HepG2 (cell line): Measurements from ENCODE around the gene ENDOD1. TPM values are rescaled to one million over a fixed set of nuclear protein-coding genes. Genes with fewer than 3 reads are reported as not detected.

Experiments
- ARID4A ChIP-seq: sonication (generic); formaldehyde crosslinking; IDR thresholded peaks from 2 replicates; pipeline ENCODE4 v1.5.0; 2020; ENCODE audit warnings: mild to moderate bottlenecking, missing genetic modification reagents, borderline replicate concordance
- CCDC6 ChIP-seq: sonication (generic); formaldehyde crosslinking; IDR thresholded peaks from 2 replicates; pipeline ENCODE4 v1.8.1; 2022; ENCODE audit warnings: mild to moderate bottlenecking, missing genetic modification reagents, moderate library complexity
- CHD2 ChIP-seq: IDR thresholded peaks from 2 replicates; pipeline ENCODE4 v1.6.1; 2011; ENCODE audit warnings: low read depth, low read length, improper control_type of control experiment
- GATAD2A ChIP-seq: IDR thresholded peaks from 2 replicates; pipeline ENCODE4 v1.6.1; 2016
- HNF4A ChIP-seq: sonication (generic); formaldehyde crosslinking; IDR thresholded peaks from 2 replicates; pipeline ENCODE4 v1.4.0; 2020; ENCODE audit warnings: missing genetic modification reagents
- MAZ ChIP-seq, 2 experiments: sonication (generic) in 1 of 2; formaldehyde crosslinking in 1 of 2; IDR thresholded peaks; 2 replicates each; pipeline versions ENCODE4 v1.5.0 to v1.6.1; 2012 to 2020; ENCODE audit warnings: low read depth in 2 of 2, mild to moderate bottlenecking in 2 of 2, borderline replicate concordance in 1 of 2, improper control_type of control experiment in 1 of 2, low read length in 1 of 2, missing genetic modification reagents in 1 of 2, moderate library complexity in 1 of 2
- NCOA2 ChIP-seq: sonication (generic); formaldehyde crosslinking; IDR thresholded peaks from 2 replicates; pipeline ENCODE4 v1.8.0; 2022; ENCODE audit warnings: inconsistent platforms
- PLRG1 ChIP-seq: fragments of 450-650 bp; conservative IDR thresholded peaks from 2 replicates; pipeline ENCODE4 v1.6.1; 2016
- POGZ ChIP-seq: sonication (generic); formaldehyde crosslinking; IDR thresholded peaks from 2 replicates; pipeline ENCODE4 v1.4.0; 2020; ENCODE audit warnings: mild to moderate bottlenecking, missing genetic modification reagents
- PREB ChIP-seq: sonication (generic); formaldehyde crosslinking; IDR thresholded peaks from 2 replicates; pipeline ENCODE4 v1.4.0; 2020; ENCODE audit warnings: missing genetic modification reagents
- RARA ChIP-seq: IDR thresholded peaks from 2 replicates; pipeline ENCODE4 v1.6.1; 2016; ENCODE audit warnings: missing genetic modification reagents, missing compliant biosample characterization
- SRSF1 ChIP-seq: fragments of 200-400 bp; formaldehyde crosslinking; optimal IDR thresholded peaks from 2 replicates; pipeline ENCODE3; 2017; ENCODE audit warnings: mild to moderate bottlenecking, low read depth, low read length, moderate library complexity
- TRAFD1 ChIP-seq: sonication (generic); formaldehyde crosslinking; IDR thresholded peaks from 2 replicates; pipeline ENCODE4 v1.5.1; 2020; ENCODE audit warnings: missing genetic modification reagents, mild to moderate bottlenecking, borderline replicate concordance
- ZNF18 ChIP-seq: sonication (generic); formaldehyde crosslinking; IDR thresholded peaks from 2 replicates; pipeline ENCODE4 v1.8.0; 2022; ENCODE audit warnings: mild to moderate bottlenecking, missing genetic modification reagents; ENCODE audit not compliant: insufficient replicate concordance
- ZNF33A ChIP-seq: sonication (generic); formaldehyde crosslinking; IDR thresholded peaks from 2 replicates; pipeline ENCODE4 v1.5.1; 2020; ENCODE audit warnings: missing genetic modification reagents, mild to moderate bottlenecking, moderate library complexity, borderline replicate concordance
- ZNF547 ChIP-seq: sonication (generic); formaldehyde crosslinking; IDR thresholded peaks from 2 replicates; pipeline ENCODE4 v1.5.1; 2020; ENCODE audit warnings: mild to moderate bottlenecking, missing genetic modification reagents
- ZNF597 ChIP-seq: sonication (generic); formaldehyde crosslinking; IDR thresholded peaks from 2 replicates; pipeline ENCODE4 v1.5.0; 2020; ENCODE audit warnings: missing genetic modification reagents
- ZNF605 ChIP-seq: sonication (generic); formaldehyde crosslinking; IDR thresholded peaks from 2 replicates; pipeline ENCODE4 v1.8.0; 2022; ENCODE audit warnings: mild to moderate bottlenecking, missing genetic modification reagents
- polyA plus RNA-seq, 8 experiments: library from polyadenylated mRNA; depleted of rRNA in 3 of 8; stranded (reverse) in 7 of 8; unstranded in 1 of 8; fragments of >200 nt; fragmentation: Illumina TruSeq in 4 of 8; extraction: Trizol in 4 of 8; gene quantifications; 2 replicates each; pipeline versions ENCODE4 v1.2.1 to v1.2.3, GENCODE V29; 2011 to 2016; ENCODE audit warnings: low read depth in 4 of 8, missing spikeins in 1 of 8, mixed read lengths in 1 of 8; ENCODE audit not compliant: insufficient read depth in 1 of 8
- total RNA-seq, 5 experiments: library from RNA; depleted of rRNA; stranded (reverse); fragments of >200 nt; fragmentation: Illumina TruSeq; extraction: Trizol; gene quantifications; 2 replicates each; pipeline ENCODE4 v1.2.3, GENCODE V29; 2016; ENCODE audit warnings: low read depth in 1 of 5

The ENDOD1 gene
- total and polyA plus RNA-seq, 2 of the 13 experiments (the other 11 are each of a cell fraction or from before 2014, with no cell fraction given), result 2.0 to 6.8 TPM

- TF ChIP-seq MAZ (IDR thresholded peaks at IDR 0.05; ENCODE audit: borderline replicate concordance, low read depth, low read length), result peak; percentile 35; the same call in 1 of the 2 replicates
- TF ChIP-seq MAZ (CRISPR knock-in tag; IDR thresholded peaks at IDR 0.05; ENCODE audit: low read depth), result no peak
- TF ChIP-seq CCDC6, result no peak
- TF ChIP-seq CHD2, result no peak
- TF ChIP-seq HNF4A, result 0 out of 2 replicates have a peak, but pooled peaks have one; percentile 7
- peak; percentile 72 for TF ChIP-seq GATAD2A (CRISPR knock-in tag)
- peak; percentile 55; the same call in 1 of the 2 replicates for TF ChIP-seq NCOA2
- no peak for TF ChIP-seq TRAFD1 (CRISPR knock-in tag)
- no peak for TF ChIP-seq ZNF605 (CRISPR knock-in tag)
- TF ChIP-seq ZNF547 (CRISPR knock-in tag), result no peak
- no peak for TF ChIP-seq PLRG1
- no peak for TF ChIP-seq ZNF597
- TF ChIP-seq ZNF18 (CRISPR knock-in tag), result no peak
- no peak for TF ChIP-seq ZNF33A (CRISPR knock-in tag)
- TF ChIP-seq POGZ (CRISPR knock-in tag), result no peak
- no peak for TF ChIP-seq ARID4A
- no peak for TF ChIP-seq PREB (CRISPR knock-in tag)
- TF ChIP-seq RARA, result peak; percentile 31; the same call in 1 of the 2 replicates
- TF ChIP-seq SRSF1, result no peak
Measured at GRCh38 chr11:95149651-95150364, 60.2 kb downstream of the ENDOD1 start (continued).
